Measurements from ENCODE around the gene DIPK1C.

DNA sequence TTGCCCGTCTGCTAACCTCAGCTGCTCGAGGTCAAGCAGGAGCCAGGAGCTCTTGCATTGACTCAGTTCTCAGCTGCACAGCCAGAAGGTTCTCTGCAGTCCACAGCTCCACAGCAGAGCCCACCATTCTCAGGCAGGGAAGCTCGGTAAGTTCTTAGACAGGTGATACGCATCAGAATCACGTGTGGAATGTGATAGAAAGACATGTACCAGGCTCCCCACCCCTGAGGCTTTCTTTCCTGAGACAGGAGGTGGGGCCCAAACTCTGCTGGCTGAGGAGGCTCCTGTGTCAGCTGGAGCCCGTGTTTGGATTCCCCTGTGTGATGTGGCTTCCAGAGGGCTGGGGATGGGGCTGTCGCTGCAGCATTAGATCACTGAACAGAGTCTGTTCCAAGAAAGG lies 28.0 kb downstream of the DIPK1C start:
- TF ChIP-seq CTCF (IDR thresholded peaks at IDR 0.05) = no peak
- TF ChIP-seq POLR2A (IDR thresholded peaks at IDR 0.05) = no peak
